SK-N-SH (cell line): ENCODE results near the gene RBM48.

Source experiments
- EP300 ChIP-seq, 2 experiments: IDR thresholded peaks; 2 replicates each; pipeline versions ENCODE4 v1.4.0 to v1.6.1; 2012; ENCODE audit warnings: borderline replicate concordance in 1 of 2, low read depth in 1 of 2, low read length in 1 of 2
- IRF3 ChIP-seq: fragments of 150-350 bp; IDR thresholded peaks from 2 replicates; pipeline ENCODE4 v1.6.1; 2016; ENCODE audit warnings: mild to moderate bottlenecking, low read depth, low read length
- MXI1 ChIP-seq: IDR thresholded peaks from 2 replicates; pipeline ENCODE4 v1.6.1; 2012; ENCODE audit warnings: mild to moderate bottlenecking, low read depth, low read length, improper control_type of control experiment
- TF ChIP-seq, protein P1 (sequence below): IDR thresholded peaks from 2 replicates; pipeline ENCODE4 v1.6.1; 2012; ENCODE audit warnings: mild to moderate bottlenecking, low read depth, low read length, moderate library complexity

GRCh38 chr7:92567460-92567859 lies 38.9 kb downstream of the RBM48 start:
- no peak for TF ChIP-seq IRF3
- TF ChIP-seq EP300 (IDR thresholded peaks at IDR 0.05; ENCODE audit: borderline replicate concordance in 1 of 2, low read depth in 1 of 2, low read length in 1 of 2) = no peak
- TF ChIP-seq, protein P1, sequence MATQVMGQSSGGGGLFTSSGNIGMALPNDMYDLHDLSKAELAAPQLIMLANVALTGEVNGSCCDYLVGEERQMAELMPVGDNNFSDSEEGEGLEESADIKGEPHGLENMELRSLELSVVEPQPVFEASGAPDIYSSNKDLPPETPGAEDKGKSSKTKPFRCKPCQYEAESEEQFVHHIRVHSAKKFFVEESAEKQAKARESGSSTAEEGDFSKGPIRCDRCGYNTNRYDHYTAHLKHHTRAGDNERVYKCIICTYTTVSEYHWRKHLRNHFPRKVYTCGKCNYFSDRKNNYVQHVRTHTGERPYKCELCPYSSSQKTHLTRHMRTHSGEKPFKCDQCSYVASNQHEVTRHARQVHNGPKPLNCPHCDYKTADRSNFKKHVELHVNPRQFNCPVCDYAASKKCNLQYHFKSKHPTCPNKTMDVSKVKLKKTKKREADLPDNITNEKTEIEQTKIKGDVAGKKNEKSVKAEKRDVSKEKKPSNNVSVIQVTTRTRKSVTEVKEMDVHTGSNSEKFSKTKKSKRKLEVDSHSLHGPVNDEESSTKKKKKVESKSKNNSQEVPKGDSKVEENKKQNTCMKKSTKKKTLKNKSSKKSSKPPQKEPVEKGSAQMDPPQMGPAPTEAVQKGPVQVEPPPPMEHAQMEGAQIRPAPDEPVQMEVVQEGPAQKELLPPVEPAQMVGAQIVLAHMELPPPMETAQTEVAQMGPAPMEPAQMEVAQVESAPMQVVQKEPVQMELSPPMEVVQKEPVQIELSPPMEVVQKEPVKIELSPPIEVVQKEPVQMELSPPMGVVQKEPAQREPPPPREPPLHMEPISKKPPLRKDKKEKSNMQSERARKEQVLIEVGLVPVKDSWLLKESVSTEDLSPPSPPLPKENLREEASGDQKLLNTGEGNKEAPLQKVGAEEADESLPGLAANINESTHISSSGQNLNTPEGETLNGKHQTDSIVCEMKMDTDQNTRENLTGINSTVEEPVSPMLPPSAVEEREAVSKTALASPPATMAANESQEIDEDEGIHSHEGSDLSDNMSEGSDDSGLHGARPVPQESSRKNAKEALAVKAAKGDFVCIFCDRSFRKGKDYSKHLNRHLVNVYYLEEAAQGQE = no peak
- no peak for TF ChIP-seq MXI1
